Measurements from ENCODE around the gene KRTAP12-4. TPM values are rescaled to one million over a fixed set of nuclear protein-coding genes. Genes with fewer than 3 reads are reported as not detected.
"Not testable (repeated sequence)": the region's sequence is repeated elsewhere in the genome, so short reads cannot be mapped to it uniquely, and the experiment has no call there.

Gene KRTAP12-4
- total RNA-seq, 1 experiment from 2014 or later: not detected

DNA sequence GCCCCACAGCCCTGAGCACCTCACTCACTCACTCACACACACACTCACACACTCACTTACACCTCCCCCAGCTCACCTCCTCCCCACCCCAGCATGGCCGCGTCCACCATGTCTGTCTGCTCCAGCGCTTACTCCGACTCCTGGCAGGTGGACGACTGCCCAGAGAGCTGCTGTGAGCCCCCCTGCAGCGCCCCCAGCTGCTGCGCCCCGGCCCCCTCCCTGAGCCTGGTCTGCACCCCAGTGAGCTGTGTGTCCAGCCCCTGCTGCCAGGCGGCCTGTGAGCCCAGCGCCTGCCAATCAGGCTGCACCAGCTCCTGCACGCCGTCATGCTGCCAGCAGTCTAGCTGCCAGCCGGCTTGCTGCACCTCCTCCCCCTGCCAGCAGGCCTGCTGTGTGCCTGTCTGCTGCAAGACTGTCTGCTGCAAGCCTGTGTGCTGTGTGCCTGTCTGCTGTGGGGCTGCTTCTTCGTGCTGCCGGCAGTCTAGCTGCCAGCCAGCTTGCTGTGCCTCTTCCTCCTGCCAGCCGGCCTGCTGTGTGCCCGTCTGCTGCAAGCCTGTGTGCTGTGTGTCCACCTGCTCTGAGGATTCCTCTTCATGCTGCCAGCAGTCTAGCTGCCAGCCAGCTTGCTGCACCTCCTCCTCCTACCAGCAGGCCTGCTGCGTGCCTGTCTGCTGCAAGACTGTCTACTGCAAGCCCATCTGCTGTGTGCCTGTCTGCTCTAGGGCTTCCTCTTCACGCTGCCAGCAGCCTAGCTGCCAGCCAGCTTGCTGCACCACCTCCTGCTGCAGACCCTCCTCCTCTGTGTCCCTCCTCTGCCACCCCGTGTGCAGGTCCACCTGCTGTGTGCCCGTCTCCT is 7.9 kb downstream of the KRTAP12-4 start, which contains the start of gene KRTAP10-11:
Gene KRTAP10-11, plus strand, starts transcription at position 49 of the 856 bp plus-strand sequence. Its CDS starts 45 bp downstream, at position 94.
- in situ Hi-C loops (cut with HindIII; ENCODE audit: low pct_unique_long_range_greater_than_20kb, low sequenced_read_pairs); DNase-seq (ENCODE audit: low read depth, low spot score): not testable (repeated sequence)

DNA sequence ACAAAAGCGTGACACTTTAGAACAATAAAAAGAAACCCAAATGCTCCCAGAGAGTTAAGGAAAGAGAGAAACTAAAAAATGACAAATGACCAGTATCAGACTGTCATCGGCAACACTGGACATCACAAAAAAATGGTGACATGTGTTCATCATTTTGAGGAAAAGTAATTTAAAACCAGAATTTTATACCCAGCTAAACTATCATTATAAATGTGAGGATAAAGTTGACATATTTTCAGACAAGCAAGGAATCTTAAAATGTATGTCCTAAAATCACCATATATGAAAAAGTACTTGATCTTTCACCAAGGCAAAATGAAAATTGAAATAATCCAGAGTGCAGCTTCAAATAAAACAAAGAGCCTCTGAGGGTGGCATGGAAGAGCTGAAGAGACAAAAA is 9.6 kb downstream of the KRTAP12-4 start:
- in situ Hi-C loops (cut with HindIII; ENCODE audit: low pct_unique_long_range_greater_than_20kb, low sequenced_read_pairs): no loop called here
- no peak for DNase-seq (ENCODE audit: low read depth, low spot score)

DNA sequence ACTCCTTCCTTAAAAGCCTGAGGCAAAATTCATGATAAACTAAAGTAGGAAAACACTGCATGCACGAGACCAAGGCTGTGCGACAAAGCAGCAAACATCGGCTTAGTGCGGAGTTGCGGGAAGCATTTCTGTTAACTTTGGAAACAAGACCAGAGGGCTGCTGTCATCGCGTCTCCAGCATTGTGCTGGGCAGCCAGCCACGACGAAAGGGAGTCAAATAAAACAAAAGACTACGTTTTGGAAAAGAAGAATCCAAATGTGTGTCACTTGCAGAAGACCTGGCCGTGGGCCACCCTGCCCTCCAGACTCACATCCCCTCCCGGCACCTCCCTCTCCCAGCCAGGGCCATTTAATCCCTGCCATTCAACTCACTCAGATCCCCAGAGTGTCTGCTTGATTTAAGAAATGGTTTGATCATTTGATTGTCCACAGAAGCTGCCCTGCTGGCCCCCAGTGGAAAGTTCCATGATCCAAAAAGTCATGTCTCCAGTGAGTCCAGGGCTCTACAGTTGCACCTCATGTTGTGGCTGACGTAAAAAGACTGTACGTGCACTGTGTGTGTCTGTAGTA is 10.6 kb downstream of the KRTAP12-4 start:
- in situ Hi-C loops (cut with HindIII; ENCODE audit: low pct_unique_long_range_greater_than_20kb, low sequenced_read_pairs): no loop called here
- no peak for DNase-seq (ENCODE audit: low read depth, low spot score)

DNA sequence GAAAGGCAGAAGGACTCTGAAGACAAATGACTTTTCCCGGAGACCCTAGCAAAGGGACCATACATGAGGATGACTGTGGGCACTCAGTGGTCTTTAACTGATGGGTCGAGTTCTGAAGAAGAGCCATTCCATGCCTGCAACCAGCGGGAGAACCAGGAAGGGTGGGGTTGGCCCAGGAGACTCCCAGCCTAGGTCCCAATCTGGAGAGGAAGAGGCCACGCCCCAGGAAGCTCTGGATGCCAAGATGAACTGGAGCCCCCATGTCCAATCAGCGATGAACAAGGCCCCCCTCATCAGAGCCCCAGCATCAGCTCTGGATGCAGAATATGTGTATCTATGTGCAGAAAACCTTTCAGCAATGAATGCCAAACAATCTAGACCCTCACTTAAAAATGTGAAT is 13.7 kb downstream of the KRTAP12-4 start:
- DNase-seq (ENCODE audit: low read depth, low spot score): no peak
- in situ Hi-C loops (cut with HindIII; ENCODE audit: low pct_unique_long_range_greater_than_20kb, low sequenced_read_pairs): no loop called here

DNA sequence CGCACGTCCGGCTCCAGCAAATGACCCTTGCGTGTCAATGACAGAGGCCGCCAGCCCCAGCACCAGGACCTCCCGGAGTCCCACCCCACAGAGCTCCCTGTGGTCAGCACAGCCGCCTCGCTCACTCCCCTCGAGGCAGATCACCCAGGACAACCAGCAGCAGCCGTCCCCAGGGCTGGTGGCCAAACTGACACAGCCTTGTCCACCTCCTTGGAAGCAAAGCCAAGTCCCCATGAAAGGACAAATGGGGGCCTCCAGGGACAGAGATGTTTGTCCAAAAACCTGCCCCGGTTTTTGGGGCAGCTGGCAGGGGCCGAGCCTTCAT is 15.2 kb downstream of the KRTAP12-4 start:
- in situ Hi-C loops (cut with HindIII; ENCODE audit: low pct_unique_long_range_greater_than_20kb, low sequenced_read_pairs): no loop called here
- no peak for DNase-seq (ENCODE audit: low read depth, low spot score)

DNA sequence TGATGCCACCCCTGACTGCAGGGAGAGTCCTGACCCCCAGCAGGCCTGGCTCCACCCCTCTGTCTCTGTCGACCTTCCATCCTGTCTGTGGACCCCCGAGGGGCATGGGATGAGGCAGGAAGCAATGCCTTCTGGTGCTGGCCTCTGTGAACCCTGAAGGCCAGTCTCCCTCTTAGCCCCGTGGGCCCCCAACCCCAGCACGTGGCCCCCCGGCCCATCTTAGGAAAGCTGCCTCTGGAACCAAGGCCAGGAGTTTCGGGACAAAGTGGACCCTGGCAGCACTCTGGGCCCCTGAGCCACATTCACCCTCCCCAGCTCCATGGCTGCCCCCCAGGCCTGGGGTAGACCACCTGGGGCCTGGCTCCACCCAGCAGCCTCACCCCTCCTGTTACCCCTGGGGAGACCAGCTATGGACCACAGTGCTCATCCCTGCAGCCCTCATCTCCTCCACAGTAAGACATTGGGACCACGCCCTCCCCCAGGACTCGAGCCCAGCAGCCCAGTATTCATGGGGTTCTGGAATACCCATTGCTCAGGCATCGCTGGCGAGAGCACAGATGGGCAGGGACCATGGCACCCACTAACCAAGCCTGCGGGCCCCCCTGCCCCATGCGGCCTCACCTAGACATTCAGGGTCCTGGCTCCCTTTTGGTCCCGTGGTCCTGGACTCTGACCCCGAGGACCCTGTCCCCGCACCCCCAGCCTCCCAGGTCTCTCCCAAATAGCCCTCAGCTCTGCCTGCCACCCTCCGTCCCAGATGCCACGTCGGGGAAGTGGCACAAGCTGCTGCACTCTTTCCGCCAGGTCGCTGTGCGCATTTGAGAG is 15.7 kb downstream of the KRTAP12-4 start:
- DNase-seq (ENCODE audit: low read depth, low spot score); in situ Hi-C loops (cut with HindIII; ENCODE audit: low pct_unique_long_range_greater_than_20kb, low sequenced_read_pairs): not testable (repeated sequence)

DNA sequence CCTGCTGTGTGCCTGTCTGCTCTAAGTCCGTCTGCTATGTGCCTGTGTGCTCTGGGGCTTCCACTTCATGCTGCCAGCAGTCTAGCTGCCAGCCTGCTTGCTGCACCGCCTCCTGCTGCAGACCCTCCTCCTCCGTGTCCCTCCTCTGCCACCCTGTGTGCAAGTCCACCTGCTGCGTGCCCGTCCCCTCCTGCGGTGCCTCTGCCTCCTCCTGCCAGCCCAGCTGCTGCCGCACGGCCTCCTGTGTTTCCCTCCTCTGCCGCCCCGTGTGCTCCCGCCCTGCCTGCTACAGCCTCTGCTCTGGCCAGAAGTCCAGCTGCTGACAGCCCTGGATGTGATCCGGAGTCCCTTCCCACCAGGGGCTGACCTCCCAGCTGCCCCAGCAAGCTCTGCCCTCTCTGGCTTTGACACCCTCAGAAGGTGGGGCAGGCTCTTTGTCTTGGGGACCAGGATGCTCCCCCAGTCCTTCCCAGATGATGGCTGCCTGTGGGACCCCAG is 16.6 kb downstream of the KRTAP12-4 start:
- in situ Hi-C loops (cut with HindIII; ENCODE audit: low pct_unique_long_range_greater_than_20kb, low sequenced_read_pairs): not testable (repeated sequence)

DNA sequence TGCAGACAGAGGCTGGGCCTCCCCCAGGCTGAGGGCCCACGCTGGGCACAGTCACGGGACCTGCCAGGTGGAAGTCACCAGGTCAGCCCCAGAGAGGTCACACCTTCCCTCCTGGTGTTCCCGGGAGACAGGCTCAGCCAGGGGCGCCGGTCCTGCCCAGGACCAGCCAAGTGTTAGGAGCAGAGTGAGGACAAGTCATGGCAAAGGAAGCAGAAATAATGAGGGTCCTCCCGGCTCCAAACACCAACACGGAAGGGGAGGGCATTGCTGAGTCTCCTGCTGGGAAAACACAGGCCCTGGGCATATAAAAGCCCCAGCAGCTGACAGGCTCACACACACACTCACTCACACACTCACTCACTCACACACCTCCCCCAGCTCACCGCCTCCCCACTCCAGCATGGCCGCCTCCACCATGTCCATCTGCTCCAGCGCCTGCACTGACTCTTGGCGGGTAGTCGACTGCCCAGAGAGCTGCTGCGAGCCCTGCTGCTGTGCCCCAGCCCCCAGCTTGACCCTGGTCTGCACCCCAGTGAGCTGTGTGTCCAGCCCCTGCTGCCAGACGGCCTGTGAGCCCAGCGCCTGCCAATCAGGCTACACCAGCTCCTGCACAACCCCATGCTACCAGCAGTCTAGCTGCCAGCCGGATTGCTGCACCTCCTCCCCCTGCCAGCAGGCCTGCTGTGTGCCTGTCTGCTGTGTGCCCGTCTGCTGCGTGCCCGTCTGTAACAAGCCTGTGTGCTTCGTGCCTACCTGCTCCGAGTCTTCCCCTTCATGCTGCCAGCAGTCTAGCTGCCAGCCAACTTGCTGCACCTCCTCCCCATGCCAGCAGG is 17.2 kb downstream of the KRTAP12-4 start, which contains the start of gene KRTAP10-10:
Gene KRTAP10-10, plus strand, starts transcription at position 339 of the 833 bp plus-strand sequence. Its CDS starts 62 bp downstream, at position 401.
- no peak for DNase-seq (ENCODE audit: low read depth, low spot score)
- in situ Hi-C loops (cut with HindIII; ENCODE audit: low pct_unique_long_range_greater_than_20kb, low sequenced_read_pairs): no loop called here

More for the DNA sequence above, 16.6 kb downstream of the KRTAP12-4 start:
- DNase-seq (ENCODE audit: low read depth, low spot score): not testable (repeated sequence)

DNA sequence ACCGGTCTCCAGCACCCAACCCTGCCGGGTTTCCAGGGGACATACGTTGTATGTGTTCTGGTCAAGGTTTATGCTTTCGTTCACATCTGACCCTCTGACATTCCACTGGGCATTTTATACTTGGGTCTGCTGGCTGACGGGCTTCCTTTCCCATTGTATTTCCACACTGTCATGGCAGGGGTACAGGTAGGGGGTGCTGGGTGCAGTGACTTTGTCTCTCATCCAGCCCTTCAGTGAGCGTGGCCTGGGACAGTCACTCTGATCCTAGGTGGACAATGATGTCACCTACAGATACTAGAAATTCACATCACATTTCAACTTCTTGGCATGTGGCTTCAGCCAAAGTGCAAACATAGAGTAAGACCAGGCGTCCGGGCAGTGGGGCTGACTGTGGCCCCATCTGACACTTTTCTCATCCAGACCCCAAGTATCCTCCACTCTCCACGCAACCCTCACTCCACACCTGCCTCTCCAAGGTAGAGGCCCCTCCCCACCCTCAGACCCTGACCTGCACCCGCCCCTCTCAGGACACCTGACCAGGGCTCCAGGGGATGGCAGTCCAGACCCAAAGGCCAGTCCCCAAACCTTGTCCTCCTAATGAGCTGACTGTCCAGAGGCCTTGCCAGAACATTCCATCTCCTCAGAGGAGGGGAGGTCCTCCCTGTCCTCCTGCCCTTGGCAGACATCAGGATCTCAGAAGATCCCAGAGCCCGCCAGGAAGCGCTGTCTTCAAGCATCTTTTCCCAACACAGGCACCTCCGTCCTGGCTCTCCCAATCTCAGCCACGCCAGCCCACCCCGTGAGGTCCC is 18.0 kb downstream of the KRTAP12-4 start:
- no peak for DNase-seq (ENCODE audit: low read depth, low spot score)
- in situ Hi-C loops (cut with HindIII; ENCODE audit: low pct_unique_long_range_greater_than_20kb, low sequenced_read_pairs): no loop called here

DNA sequence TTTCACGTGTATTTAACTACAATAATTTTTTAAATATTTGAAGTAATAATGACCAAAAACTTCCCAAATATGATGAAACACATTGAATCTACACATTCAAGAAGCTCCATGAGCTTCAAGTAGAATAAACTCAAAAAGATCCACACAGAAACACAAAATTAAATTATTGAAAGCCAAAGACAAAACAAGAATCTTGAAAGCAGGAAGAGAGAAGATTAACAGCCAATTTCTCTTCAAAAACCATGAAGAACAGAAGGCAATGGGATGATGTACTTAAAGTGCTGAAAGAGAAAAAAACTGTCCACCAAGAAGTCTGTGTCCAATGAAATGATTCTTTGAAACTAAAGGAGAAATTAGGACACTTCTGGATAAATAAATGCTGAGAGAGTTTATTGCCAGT is 22.4 kb downstream of the KRTAP12-4 start:
- in situ Hi-C loops (cut with HindIII; ENCODE audit: low pct_unique_long_range_greater_than_20kb, low sequenced_read_pairs): no loop called here
- no peak for DNase-seq (ENCODE audit: low read depth, low spot score)

DNA sequence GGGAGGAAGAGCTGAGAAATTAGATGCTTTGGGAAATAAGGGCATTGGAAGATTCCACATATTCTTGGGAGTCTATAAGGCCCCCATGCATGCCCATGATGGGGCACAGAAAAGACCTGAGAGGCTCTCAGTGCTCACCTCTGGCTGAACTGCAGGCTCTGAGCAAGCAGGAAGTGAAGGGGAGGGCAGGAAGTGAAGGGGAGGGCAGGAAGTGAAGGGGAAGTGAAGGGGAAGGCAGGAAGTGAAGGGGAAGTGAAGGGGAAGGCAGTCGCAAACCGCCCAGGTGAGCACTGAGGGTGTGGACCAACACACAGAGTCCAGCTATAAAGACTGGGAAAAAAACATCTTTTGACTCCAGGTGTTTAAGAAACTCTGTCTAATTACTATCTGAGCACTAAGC is 24.0 kb downstream of the KRTAP12-4 start:
- DNase-seq (ENCODE audit: low read depth, low spot score): no peak
- in situ Hi-C loops (cut with HindIII; ENCODE audit: low pct_unique_long_range_greater_than_20kb, low sequenced_read_pairs): no loop called here

DNA sequence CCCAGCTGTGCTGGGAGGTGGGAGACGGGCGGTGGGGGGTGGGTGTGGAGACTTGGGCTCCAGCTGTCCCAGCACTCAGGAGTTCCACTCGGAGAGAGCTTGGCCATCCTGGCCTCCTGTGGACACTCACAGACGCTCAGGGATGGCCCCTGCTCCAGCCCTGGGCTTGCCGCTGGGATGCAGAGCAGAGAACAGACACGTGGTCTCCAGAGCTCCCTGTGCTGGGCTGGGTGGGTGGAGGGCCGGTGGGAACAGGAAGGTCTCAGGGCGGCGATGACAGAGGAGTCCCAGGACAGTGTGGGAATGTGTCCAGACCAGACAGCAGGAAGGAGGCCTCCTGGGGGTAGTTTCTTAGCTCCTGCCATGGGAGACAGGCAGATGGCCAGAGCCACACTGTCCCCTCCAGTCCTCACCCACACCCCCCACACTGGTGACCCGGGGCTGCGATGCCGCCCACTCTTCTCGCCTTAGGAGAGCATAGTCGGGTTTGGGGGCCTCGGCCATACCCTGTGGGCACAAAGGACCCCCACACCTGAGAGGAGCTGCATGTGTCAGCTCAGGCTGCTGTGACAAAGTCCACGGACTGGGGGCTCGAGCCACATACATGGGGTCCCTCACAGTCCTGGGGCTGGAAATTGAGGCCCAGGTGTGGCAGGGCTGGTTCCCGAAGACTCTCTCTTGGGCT is 25.6 kb downstream of the KRTAP12-4 start:
- in situ Hi-C loops (cut with HindIII; ENCODE audit: low pct_unique_long_range_greater_than_20kb, low sequenced_read_pairs): no loop called here
- no peak for DNase-seq (ENCODE audit: low read depth, low spot score)

DNA sequence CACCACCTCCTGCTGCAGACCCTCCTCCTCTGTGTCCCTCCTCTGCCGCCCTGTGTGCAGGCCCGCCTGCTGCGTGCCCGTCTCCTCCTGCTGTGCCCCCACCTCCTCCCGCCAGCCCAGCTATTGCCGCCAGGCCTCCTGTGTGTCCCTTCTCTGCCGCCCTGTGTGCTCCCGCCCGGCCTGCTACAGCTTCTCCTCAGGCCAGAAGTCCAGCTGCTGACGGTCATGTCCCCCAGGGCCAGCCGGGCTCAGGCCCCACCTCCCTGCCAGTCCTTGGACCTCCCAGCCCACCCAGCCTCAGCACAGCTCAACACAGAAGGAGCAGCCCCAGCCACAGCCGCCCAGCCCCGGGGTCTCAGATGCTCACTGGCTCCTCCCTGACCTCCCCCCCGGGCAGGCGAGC is 26.6 kb downstream of the KRTAP12-4 start:
- in situ Hi-C loops (cut with HindIII; ENCODE audit: low pct_unique_long_range_greater_than_20kb, low sequenced_read_pairs); DNase-seq (ENCODE audit: low read depth, low spot score): not testable (repeated sequence)

DNA sequence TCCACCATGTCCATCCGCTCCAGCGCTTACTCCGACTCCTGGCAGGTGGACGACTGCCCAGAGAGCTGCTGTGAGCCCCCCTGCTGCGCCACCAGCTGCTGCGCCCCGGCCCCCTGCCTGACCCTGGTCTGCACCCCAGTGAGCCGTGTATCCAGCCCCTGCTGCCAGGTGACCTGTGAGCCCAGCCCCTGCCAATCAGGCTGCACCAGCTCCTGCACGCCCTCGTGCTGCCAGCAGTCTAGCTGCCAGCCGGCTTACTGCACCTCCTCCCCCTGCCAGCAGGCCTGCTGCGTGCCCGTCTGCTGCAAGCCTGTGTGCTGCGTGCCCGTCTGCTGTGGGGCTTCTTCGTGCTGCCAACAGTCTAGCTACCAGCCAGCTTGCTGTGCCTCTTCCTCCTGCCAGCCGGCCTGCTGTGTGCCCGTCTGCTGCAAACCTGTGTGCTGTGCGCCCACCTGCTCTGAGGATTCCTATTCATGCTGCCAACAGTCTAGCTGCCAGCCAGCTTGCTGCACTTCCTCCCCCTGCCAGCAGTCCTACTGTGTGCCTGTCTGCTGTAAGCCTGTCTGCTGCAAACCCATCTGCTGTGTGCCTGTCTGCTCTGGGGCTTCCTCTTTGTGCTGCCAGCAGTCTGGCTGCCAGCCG is 27.2 kb downstream of the KRTAP12-4 start:
- in situ Hi-C loops (cut with HindIII; ENCODE audit: low pct_unique_long_range_greater_than_20kb, low sequenced_read_pairs); DNase-seq (ENCODE audit: low read depth, low spot score): not testable (repeated sequence)

DNA sequence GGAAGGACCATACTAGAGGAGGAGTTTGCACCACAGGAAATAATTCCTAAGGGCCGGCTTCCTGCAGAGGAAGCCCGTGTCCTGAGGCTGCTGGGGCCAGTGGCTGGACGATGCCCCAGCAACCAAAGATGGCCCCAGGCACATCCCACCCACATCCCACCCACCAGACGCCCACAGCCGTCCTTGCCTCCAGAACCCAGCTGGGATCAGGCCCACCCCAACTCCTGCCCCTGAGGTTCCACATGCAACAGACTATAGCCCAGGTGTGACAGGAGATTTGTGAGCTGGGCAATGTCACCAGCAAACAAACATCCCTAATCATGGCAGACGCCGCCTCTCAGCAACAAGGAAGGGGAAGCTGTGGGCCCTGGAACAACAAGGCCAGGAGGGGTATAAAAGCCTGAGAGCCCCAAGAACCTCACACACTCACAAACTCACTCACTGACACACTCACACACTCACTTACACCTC is 27.8 kb downstream of the KRTAP12-4 start, which contains the start of gene KRTAP10-9:
Gene KRTAP10-9, plus strand, starts transcription at position 421 of the 471 bp plus-strand sequence. CDS start 79 bp downstream, outside the sequence.
- in situ Hi-C loops (cut with HindIII; ENCODE audit: low pct_unique_long_range_greater_than_20kb, low sequenced_read_pairs): no loop called here

More for the DNA sequence above, 27.8 kb downstream of the KRTAP12-4 start, which contains the start of gene KRTAP10-9:
- DNase-seq (ENCODE audit: low read depth, low spot score): no peak

All from SK-MEL-5 (cell line).